ENCODE measurements around the gene GPR65. TPM values are rescaled to one million over a fixed set of nuclear protein-coding genes. Genes with fewer than 3 reads are reported as not detected.

GPR65 gene
- total and polyA plus RNA-seq, 4 donors: 2.1 to 8.1 (median 4.0) TPM

DNA sequence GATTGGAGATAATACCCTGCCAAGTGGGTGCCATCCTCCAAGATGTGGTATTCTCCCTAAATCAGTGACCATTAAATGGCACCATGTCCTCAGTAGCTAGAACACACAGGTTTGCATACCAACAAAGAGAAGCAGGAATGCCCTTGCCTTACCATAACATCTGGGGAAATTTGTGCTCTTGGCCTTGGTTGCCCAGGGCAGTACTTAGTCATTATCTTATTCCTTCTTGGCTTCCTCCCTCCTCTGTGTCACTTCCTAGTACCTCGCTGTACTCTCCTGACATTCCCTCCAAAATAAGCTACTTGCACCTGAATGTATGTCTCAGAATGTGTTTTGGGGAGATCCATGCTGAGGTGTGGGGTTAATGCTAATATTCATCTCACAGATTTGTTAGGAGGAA lies 43.4 kb downstream of the GPR65 start:
- 58 to 67% methylated on average over 1 of the region's 1 CpG for WGBS, 2 donors
- H3K27ac ChIP-seq (ENCODE audit: low read depth in 1 of 2, low read length in 1 of 2): no peak overlapping the region

DNA sequence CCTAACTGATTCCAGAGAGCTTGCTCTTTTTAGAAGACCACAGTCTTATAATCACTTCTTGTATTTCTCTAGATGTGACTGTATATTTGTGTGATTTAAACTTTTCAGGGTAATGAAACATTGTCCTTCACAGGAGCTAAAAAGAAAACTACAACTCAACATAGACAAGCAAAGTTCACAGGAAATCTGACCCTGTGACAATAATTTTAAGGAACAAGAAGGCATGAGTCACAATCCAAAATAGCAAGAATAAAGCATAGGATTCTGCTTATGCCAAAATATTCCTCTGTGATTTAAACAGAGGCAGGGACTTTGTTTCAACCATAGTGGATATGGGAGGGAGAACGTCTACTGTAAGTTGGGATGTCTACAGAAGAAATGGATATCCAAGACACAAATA lies 44.3 kb downstream of the GPR65 start:
- WGBS, 2 donors: 73 to 84% methylated on average over 1 of the region's 1 CpG
- peak overlapping the region in 1 of 2 donors; percentile 59 for H3K27ac ChIP-seq (ENCODE audit: low read depth in 1 of 2, low read length in 1 of 2)

More for the DNA sequence above, 43.4 kb downstream of the GPR65 start:
- Histone ChIP-seq H3K27me3 (ENCODE audit: control insufficient read depth in 3 of 3, insufficient read depth in 3 of 3, low read length in 2 of 3) (no peaks in the 10 kb centered on the region), H3K4me3 (no peak overlapping the region), H3K36me3 (ENCODE audit: control insufficient read depth in 4 of 4, insufficient read depth in 4 of 4, low read length in 4 of 4) (no peaks in the 10 kb centered on the region), H3K9me3 (ENCODE audit: control insufficient read depth in 4 of 4, insufficient read depth in 3 of 4, low read length in 3 of 4) (no peaks in the 10 kb centered on the region), H3K4me1 (ENCODE audit: control insufficient read depth in 5 of 5, insufficient read depth in 5 of 5, low read length in 5 of 5) (no peaks in the 10 kb centered on the region), H3K9ac (ENCODE audit: insufficient read depth in 1 of 2, low read length in 2 of 2) (no peak overlapping the region)
- TF ChIP-seq, protein P1, sequence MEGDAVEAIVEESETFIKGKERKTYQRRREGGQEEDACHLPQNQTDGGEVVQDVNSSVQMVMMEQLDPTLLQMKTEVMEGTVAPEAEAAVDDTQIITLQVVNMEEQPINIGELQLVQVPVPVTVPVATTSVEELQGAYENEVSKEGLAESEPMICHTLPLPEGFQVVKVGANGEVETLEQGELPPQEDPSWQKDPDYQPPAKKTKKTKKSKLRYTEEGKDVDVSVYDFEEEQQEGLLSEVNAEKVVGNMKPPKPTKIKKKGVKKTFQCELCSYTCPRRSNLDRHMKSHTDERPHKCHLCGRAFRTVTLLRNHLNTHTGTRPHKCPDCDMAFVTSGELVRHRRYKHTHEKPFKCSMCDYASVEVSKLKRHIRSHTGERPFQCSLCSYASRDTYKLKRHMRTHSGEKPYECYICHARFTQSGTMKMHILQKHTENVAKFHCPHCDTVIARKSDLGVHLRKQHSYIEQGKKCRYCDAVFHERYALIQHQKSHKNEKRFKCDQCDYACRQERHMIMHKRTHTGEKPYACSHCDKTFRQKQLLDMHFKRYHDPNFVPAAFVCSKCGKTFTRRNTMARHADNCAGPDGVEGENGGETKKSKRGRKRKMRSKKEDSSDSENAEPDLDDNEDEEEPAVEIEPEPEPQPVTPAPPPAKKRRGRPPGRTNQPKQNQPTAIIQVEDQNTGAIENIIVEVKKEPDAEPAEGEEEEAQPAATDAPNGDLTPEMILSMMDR (IDR thresholded peaks at IDR 0.05; ENCODE audit: control extremely low read depth, extremely low read depth): no peak
- ATAC-seq (ENCODE audit: insufficient read depth, low FRiP score): no peak
- no peak for DNase-seq

DNA sequence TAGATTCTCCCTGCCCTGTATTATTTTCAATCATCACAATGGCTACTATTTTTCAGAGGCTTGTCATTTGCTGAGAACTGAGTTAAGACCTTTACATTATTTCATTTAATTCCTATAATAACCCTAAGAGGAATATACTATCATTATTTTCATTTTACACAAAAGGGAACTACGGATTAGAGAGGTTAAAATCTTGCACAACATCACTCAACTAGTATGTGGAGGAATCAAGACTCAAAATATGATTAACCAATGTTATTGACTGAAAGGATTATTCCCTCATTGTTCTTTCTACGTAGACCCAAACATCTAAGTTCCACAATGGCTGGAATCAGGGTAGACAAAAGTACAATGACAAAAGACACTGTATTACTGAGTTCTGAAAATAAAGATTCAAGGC lies 45.0 kb downstream of the GPR65 start:
- no peak for DNase-seq
- no peaks in the 10 kb centered on the region for H3K9me3 ChIP-seq (ENCODE audit: control insufficient read depth in 4 of 4, insufficient read depth in 3 of 4, low read length in 3 of 4)
- TF ChIP-seq, protein P1 (IDR thresholded peaks at IDR 0.05; ENCODE audit: control extremely low read depth, extremely low read depth): no peak
- no peaks in the 10 kb centered on the region for H3K4me1 ChIP-seq (ENCODE audit: control insufficient read depth in 5 of 5, insufficient read depth in 5 of 5, low read length in 5 of 5)
- WGBS, 2 donors: 54 to 65% methylated on average over 2 of the region's 2 CpGs
- no peaks in the 10 kb centered on the region for H3K27me3 ChIP-seq (ENCODE audit: control insufficient read depth in 3 of 3, insufficient read depth in 3 of 3, low read length in 2 of 3)
- no peak for ATAC-seq (ENCODE audit: insufficient read depth, low FRiP score)
- H3K4me3 ChIP-seq: no peak overlapping the region
- no peaks in the 10 kb centered on the region for H3K36me3 ChIP-seq (ENCODE audit: control insufficient read depth in 4 of 4, insufficient read depth in 4 of 4, low read length in 4 of 4)
- no peak overlapping the region for H3K27ac ChIP-seq (ENCODE audit: low read depth in 1 of 2, low read length in 1 of 2)
- H3K9ac ChIP-seq (ENCODE audit: insufficient read depth in 1 of 2, low read length in 2 of 2): no peak overlapping the region

More for the DNA sequence above, 44.3 kb downstream of the GPR65 start:
- TF ChIP-seq, protein P1 (IDR thresholded peaks at IDR 0.05; ENCODE audit: control extremely low read depth, extremely low read depth): no peak
- Histone ChIP-seq H3K9me3 (ENCODE audit: control insufficient read depth in 4 of 4, insufficient read depth in 3 of 4, low read length in 3 of 4) (no peaks in the 10 kb centered on the region), H3K4me3 (no peak overlapping the region), H3K36me3 (ENCODE audit: control insufficient read depth in 4 of 4, insufficient read depth in 4 of 4, low read length in 4 of 4) (no peaks in the 10 kb centered on the region), H3K9ac (ENCODE audit: insufficient read depth in 1 of 2, low read length in 2 of 2) (no peak overlapping the region), H3K27me3 (ENCODE audit: control insufficient read depth in 3 of 3, insufficient read depth in 3 of 3, low read length in 2 of 3) (no peaks in the 10 kb centered on the region), H3K4me1 (ENCODE audit: control insufficient read depth in 5 of 5, insufficient read depth in 5 of 5, low read length in 5 of 5) (no peaks in the 10 kb centered on the region)
- ATAC-seq (ENCODE audit: insufficient read depth, low FRiP score) (no peak), DNase-seq (no peak)

DNA sequence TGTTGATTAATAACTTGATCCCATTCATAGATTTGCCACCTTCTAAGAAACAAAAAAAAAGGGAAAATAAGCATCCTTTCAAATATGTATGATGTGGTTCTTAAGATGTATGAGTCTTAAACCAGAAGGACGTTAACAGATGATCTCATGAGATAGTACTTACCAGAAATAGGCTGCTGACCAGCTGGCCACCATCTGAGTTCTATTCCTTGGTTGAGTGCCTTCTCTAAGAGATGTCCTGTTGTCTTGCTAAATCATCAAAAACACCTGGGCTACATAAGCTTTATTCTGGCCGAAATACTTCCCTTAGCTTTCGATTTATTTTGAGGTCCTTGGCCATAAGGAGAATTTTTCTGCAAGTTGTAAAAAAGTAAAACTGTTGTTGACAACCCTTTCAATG lies 55.6 kb downstream of the GPR65 start:
- no peaks in the 10 kb centered on the region for H3K4me1 ChIP-seq (ENCODE audit: control insufficient read depth in 5 of 5, insufficient read depth in 5 of 5, low read length in 5 of 5)
- H3K9me3 ChIP-seq (ENCODE audit: control insufficient read depth in 4 of 4, insufficient read depth in 3 of 4, low read length in 3 of 4): no peaks in the 10 kb centered on the region
- H3K27ac ChIP-seq (ENCODE audit: low read depth in 1 of 2, low read length in 1 of 2): no peak overlapping the region
- no peak overlapping the region for H3K4me3 ChIP-seq
- TF ChIP-seq, protein P1 (IDR thresholded peaks at IDR 0.05; ENCODE audit: control extremely low read depth, extremely low read depth): no peak
- WGBS, 2 donors: 88 to 94% methylated on average over 3 of the region's 3 CpGs
- H3K27me3 ChIP-seq (ENCODE audit: control insufficient read depth in 3 of 3, insufficient read depth in 3 of 3, low read length in 2 of 3): no peaks in the 10 kb centered on the region
- no peaks in the 10 kb centered on the region for H3K36me3 ChIP-seq (ENCODE audit: control insufficient read depth in 4 of 4, insufficient read depth in 4 of 4, low read length in 4 of 4)
- DNase-seq (no peak), ATAC-seq (ENCODE audit: insufficient read depth, low FRiP score) (no peak)
- H3K9ac ChIP-seq (ENCODE audit: insufficient read depth in 1 of 2, low read length in 2 of 2): no peak overlapping the region

All from lung (tissue), 12 donors.